ENCODE results near the gene GALNT10.
"Not testable (repeated sequence)": the region's sequence is repeated elsewhere in the genome, so short reads cannot be mapped to it uniquely, and the experiment has no call there.

Gene GALNT10

GRCh38 chr5:154359221-154359573, 168.7 kb downstream of the GALNT10 start:
- DNase-seq, result no peak

- DNase-seq, result not testable (repeated sequence)
Measured at GRCh38 chr5:154360241-154360640, 169.7 kb downstream of the GALNT10 start.

GRCh38 chr5:154363411-154363810, 172.9 kb downstream of the GALNT10 start:
- no peak for DNase-seq

GRCh38 chr5:154364771-154365170, 174.2 kb downstream of the GALNT10 start:
- DNase-seq, result no peak

GRCh38 chr5:154365823-154366222, 175.3 kb downstream of the GALNT10 start:
- no peak for DNase-seq

GRCh38 chr5:154366353-154366752, 175.8 kb downstream of the GALNT10 start:
- no peak for DNase-seq

- DNase-seq, result no peak
Measured at GRCh38 chr5:154367101-154367500, 176.6 kb downstream of the GALNT10 start.

- DNase-seq, result no peak
Measured at GRCh38 chr5:154368041-154368800, 177.7 kb downstream of the GALNT10 start.

GRCh38 chr5:154369682-154370081, 179.1 kb downstream of the GALNT10 start:
- DNase-seq, result no peak

GRCh38 chr5:154370119-154370518, 179.6 kb downstream of the GALNT10 start:
- no peak for DNase-seq

GRCh38 chr5:154370813-154371212, 180.3 kb downstream of the GALNT10 start:
- no peak for DNase-seq

- DNase-seq, result no peak
Measured at GRCh38 chr5:154371687-154372086, 181.2 kb downstream of the GALNT10 start.

GRCh38 chr5:154372661-154373060, 182.1 kb downstream of the GALNT10 start:
- DNase-seq, result no peak

- DNase-seq, result no peak
Measured at GRCh38 chr5:154373326-154373725, 182.8 kb downstream of the GALNT10 start.

- DNase-seq, result no peak
Measured at GRCh38 chr5:154373729-154374179, 183.2 kb downstream of the GALNT10 start.

- DNase-seq, result no peak
Measured at GRCh38 chr5:154374264-154374663, 183.7 kb downstream of the GALNT10 start.

GRCh38 chr5:154375329-154376008, 184.9 kb downstream of the GALNT10 start:
- no peak for DNase-seq

GRCh38 chr5:154376481-154376880, 185.9 kb downstream of the GALNT10 start:
- no peak for DNase-seq

GRCh38 chr5:154377754-154378533, 187.4 kb downstream of the GALNT10 start:
- DNase-seq, result no peak

GRCh38 chr5:154380263-154380662, 189.7 kb downstream of the GALNT10 start:
- no peak for DNase-seq

GRCh38 chr5:154384480-154385235, 194.1 kb downstream of the GALNT10 start:
- DNase-seq, result no peak

- no peak for DNase-seq
Measured at GRCh38 chr5:154385236-154385512, 194.6 kb downstream of the GALNT10 start.

GRCh38 chr5:154386952-154387629, 196.6 kb downstream of the GALNT10 start:
- DNase-seq, result no peak
